Astrocyte (in vitro differentiated cells and primary cell): ENCODE results near the gene ZNRF4. TPM values are rescaled to one million over a fixed set of nuclear protein-coding genes. Genes with fewer than 3 reads are reported as not detected.

ENCODE experiments used
- DNase-seq: peaks from one replicate; pipeline ENCODE4 v3.0.0-alpha.2; 2010; ENCODE audit warnings: low read depth
- FAIRE-seq: peaks from 2 replicates; lab custom pipeline; 2011; peaks lifted over from hg19 to GRCh38; lab: Jason Lieb, UNC
- H2AFZ ChIP-seq: 2 replicates; pipeline ENCODE4 v1.6.0; 2012; ENCODE audit warnings: low read depth, low read length, inconsistent platforms
- H3K27ac ChIP-seq: 2 replicates; pipeline ENCODE4 v1.5.1; 2011; ENCODE audit warnings: low read depth, low read length, inconsistent platforms
- H3K27me3 ChIP-seq: 2 replicates; pipeline ENCODE4 v1.6.0; 2011; ENCODE audit warnings: low read length, inconsistent platforms; ENCODE audit not compliant: insufficient read depth
- H3K36me3 ChIP-seq: 2 replicates; pipeline ENCODE4 v1.5.1; 2011; ENCODE audit warnings: low read length, inconsistent platforms; ENCODE audit not compliant: insufficient read depth
- H3K4me1 ChIP-seq: 2 replicates; pipeline ENCODE4 v1.5.1; 2011; ENCODE audit warnings: low read length, inconsistent platforms; ENCODE audit not compliant: insufficient read depth
- H3K4me2 ChIP-seq: 2 replicates; pipeline ENCODE4 v1.6.0; 2012; ENCODE audit warnings: low read length, inconsistent platforms
- H3K4me3 ChIP-seq: 2 replicates; pipeline ENCODE4 v1.5.1; 2011; ENCODE audit warnings: low read depth, mild to moderate bottlenecking, low read length, inconsistent platforms; ENCODE audit not compliant: insufficient read depth
- H3K79me2 ChIP-seq: 2 replicates; pipeline ENCODE4 v1.6.0; 2012; ENCODE audit warnings: mild to moderate bottlenecking, low read length, inconsistent platforms; ENCODE audit not compliant: insufficient read depth
- H3K9ac ChIP-seq: 2 replicates; pipeline ENCODE4 v1.6.0; 2012; ENCODE audit warnings: mild to moderate bottlenecking, low read length, inconsistent platforms
- H3K9me3 ChIP-seq: 2 replicates; pipeline ENCODE4 v1.5.1; 2012; ENCODE audit warnings: low read depth, mild to moderate bottlenecking, low read length, inconsistent platforms; ENCODE audit not compliant: insufficient read depth
- H4K20me1 ChIP-seq: 2 replicates; pipeline ENCODE4 v1.6.0; 2012; ENCODE audit warnings: low read length, inconsistent platforms; ENCODE audit not compliant: insufficient read depth
- H3K27ac Mint-ChIP-seq: one replicate; pipeline ENCODE4 v1.8.0; 2021; ENCODE audit warnings: mild to moderate bottlenecking, mixed read lengths; ENCODE audit not compliant: unreplicated experiment
- H3K27me3 Mint-ChIP-seq: one replicate; pipeline ENCODE4 v1.8.0; 2021; ENCODE audit warnings: low read depth, mixed read lengths; ENCODE audit not compliant: unreplicated experiment
- H3K36me3 Mint-ChIP-seq: one replicate; pipeline ENCODE4 v1.8.0; 2021; ENCODE audit warnings: low read depth, mixed read lengths; ENCODE audit not compliant: unreplicated experiment
- H3K4me1 Mint-ChIP-seq: one replicate; pipeline ENCODE4 v1.8.0; 2021; ENCODE audit warnings: low read depth, mixed read lengths; ENCODE audit not compliant: unreplicated experiment
- H3K4me3 Mint-ChIP-seq: one replicate; pipeline ENCODE4 v1.8.0; 2021; ENCODE audit warnings: mild to moderate bottlenecking, moderate library complexity, mixed read lengths; ENCODE audit not compliant: unreplicated experiment
- H3K9me3 Mint-ChIP-seq: one replicate; pipeline ENCODE4 v1.8.0; 2021; ENCODE audit warnings: mild to moderate bottlenecking, mixed read lengths; ENCODE audit not compliant: unreplicated experiment
- EZH2 ChIP-seq: IDR thresholded peaks from 2 replicates; pipeline ENCODE4 v1.6.1; 2012; ENCODE audit warnings: mild to moderate bottlenecking, low read length, inconsistent platforms; ENCODE audit not compliant: insufficient read depth
- total RNA-seq: library from RNA; stranded (reverse); gene quantifications from 2 replicates; pipeline ENCODE4 v1.2.1, GENCODE V29; 2021
- TF ChIP-seq, protein P1 (sequence below): IDR thresholded peaks from 2 replicates; pipeline ENCODE4 v1.5.1; 2011; ENCODE audit warnings: low read depth, mild to moderate bottlenecking, inconsistent platforms, low read length, moderate library complexity; ENCODE audit not compliant: insufficient read depth

ZNRF4 gene
- total RNA-seq, 1 donor from 2014 or later, result not detected

DNA sequence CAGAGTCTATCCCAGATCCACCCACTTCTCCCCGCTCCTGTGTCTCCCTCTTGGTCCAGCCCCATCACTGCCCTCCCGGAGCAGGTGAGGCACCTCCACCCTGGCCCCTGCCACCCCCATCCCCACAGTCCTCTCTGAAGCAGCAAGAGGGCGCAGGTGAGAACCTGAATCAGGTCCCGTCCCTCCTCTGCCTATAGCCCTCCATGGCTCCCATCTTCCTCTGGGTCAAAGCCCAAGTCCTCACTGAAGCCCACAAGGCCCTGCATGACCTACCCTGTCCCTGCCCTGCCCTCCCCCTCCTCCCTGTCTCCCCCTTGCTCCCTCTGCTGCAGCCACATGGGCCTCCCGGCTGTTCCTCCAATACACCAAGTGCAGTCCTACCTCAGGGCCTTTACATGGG is 10.8 kb upstream of the ZNRF4 start:
- H3K4me2 ChIP-seq, result no peak overlapping the region
- peaks cover 1% of the 10 kb centered on the region for H3K9me3 Mint-ChIP-seq
- no peaks in the 10 kb centered on the region for H3K79me2 ChIP-seq
- H3K4me1 Mint-ChIP-seq, result peaks cover 3% of the 10 kb centered on the region
- no peaks in the 10 kb centered on the region for H3K9me3 ChIP-seq
- H2AFZ ChIP-seq, result no peak overlapping the region
- no peaks in the 10 kb centered on the region for H3K4me1 ChIP-seq
- no peaks in the 10 kb centered on the region for H3K36me3 ChIP-seq
- H3K27ac Mint-ChIP-seq, result no peak overlapping the region
- no peaks in the 10 kb centered on the region for H4K20me1 ChIP-seq
- TF ChIP-seq EZH2, result no peak
- TF ChIP-seq, protein P1, sequence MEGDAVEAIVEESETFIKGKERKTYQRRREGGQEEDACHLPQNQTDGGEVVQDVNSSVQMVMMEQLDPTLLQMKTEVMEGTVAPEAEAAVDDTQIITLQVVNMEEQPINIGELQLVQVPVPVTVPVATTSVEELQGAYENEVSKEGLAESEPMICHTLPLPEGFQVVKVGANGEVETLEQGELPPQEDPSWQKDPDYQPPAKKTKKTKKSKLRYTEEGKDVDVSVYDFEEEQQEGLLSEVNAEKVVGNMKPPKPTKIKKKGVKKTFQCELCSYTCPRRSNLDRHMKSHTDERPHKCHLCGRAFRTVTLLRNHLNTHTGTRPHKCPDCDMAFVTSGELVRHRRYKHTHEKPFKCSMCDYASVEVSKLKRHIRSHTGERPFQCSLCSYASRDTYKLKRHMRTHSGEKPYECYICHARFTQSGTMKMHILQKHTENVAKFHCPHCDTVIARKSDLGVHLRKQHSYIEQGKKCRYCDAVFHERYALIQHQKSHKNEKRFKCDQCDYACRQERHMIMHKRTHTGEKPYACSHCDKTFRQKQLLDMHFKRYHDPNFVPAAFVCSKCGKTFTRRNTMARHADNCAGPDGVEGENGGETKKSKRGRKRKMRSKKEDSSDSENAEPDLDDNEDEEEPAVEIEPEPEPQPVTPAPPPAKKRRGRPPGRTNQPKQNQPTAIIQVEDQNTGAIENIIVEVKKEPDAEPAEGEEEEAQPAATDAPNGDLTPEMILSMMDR, result no peak
- H3K36me3 Mint-ChIP-seq, result no peaks in the 10 kb centered on the region
- no peak overlapping the region for H3K27ac ChIP-seq
- H3K4me3 ChIP-seq, result no peak overlapping the region
- H3K27me3 Mint-ChIP-seq, result peaks cover 17% of the 10 kb centered on the region
- no peak overlapping the region for H3K4me3 Mint-ChIP-seq
- peaks cover 10% of the 10 kb centered on the region for H3K27me3 ChIP-seq
- H3K9ac ChIP-seq, result no peak overlapping the region
- DNase-seq (no peak), FAIRE-seq (no peak)

DNA sequence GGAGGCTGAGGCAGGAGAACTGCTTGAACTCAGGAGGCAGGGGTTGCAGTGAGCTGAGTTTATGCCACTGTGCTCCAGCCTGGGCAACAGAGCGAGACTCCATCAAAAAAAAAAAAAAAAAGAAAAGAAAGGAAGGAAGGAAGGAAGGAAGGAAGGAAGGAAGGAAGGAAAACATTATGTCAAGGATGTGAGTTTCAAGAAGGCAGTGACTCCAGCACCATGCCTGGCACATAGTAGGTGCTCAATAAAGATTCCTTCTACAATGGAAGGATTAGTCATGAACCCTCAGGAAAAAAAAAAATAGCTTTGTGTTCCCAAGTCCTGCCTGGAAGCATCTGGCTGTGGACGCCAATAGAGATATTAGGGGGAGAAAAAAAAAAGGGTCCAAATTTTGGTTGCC is 10.1 kb upstream of the ZNRF4 start:
- FAIRE-seq, result no peak

DNA sequence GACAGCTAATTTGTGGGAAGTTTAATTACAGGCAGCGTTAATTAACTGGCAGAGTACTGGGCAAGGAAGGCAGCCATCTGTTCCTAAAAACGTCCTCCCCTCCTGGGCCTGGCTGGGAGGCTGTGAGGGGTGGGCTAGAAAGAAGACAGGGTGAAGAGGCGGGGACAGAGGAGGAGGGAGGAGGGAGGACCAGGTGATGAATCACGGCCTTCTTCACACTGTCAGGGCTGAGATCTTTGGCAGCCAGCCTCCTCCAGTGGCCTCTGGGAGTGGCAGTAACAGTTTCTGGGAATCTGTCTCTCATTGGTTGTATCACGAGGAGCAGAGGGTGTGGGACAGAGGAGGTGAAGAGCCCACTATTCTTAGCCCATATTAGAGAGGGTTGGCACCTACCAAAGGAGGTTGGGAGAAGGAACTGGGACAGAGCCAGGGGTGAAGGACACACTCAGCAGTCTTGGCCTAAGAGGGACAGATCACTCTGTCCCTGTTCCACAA is 9.6 kb upstream of the ZNRF4 start:
- Histone ChIP-seq H3K9me3 (no peaks in the 10 kb centered on the region), H3K4me3 (no peak overlapping the region), H3K27ac (no peak overlapping the region), H3K4me1 (no peaks in the 10 kb centered on the region), H3K27me3 (peaks cover 12% of the 10 kb centered on the region), H3K36me3 (no peaks in the 10 kb centered on the region), H3K79me2 (no peaks in the 10 kb centered on the region), H3K9ac (no peak overlapping the region), H2AFZ (no peak overlapping the region), H3K4me2 (no peak overlapping the region), H4K20me1 (no peaks in the 10 kb centered on the region)
- Mint-ChIP-seq H3K4me3 (no peak overlapping the region), H3K4me1 (peaks cover 3% of the 10 kb centered on the region), H3K36me3 (no peaks in the 10 kb centered on the region), H3K27me3 (peaks cover 23% of the 10 kb centered on the region), H3K27ac (no peak overlapping the region), H3K9me3 (peaks cover 1% of the 10 kb centered on the region)
- FAIRE-seq, result no peak
- no peak for DNase-seq
- TF ChIP-seq EZH2, result no peak
- TF ChIP-seq, protein P1, result no peak

More for the DNA sequence above, 10.1 kb upstream of the ZNRF4 start:
- H3K4me3 ChIP-seq, result no peak overlapping the region
- Mint-ChIP-seq H3K36me3 (no peaks in the 10 kb centered on the region), H3K9me3 (peaks cover 1% of the 10 kb centered on the region), H3K27ac (no peak overlapping the region), H3K27me3 (peaks cover 18% of the 10 kb centered on the region), H3K4me3 (no peak overlapping the region), H3K4me1 (peaks cover 3% of the 10 kb centered on the region)
- H4K20me1 ChIP-seq, result no peaks in the 10 kb centered on the region
- no peak overlapping the region for H3K27ac ChIP-seq
- no peaks in the 10 kb centered on the region for H3K36me3 ChIP-seq
- H3K79me2 ChIP-seq, result no peaks in the 10 kb centered on the region
- H3K4me1 ChIP-seq, result no peaks in the 10 kb centered on the region
- TF ChIP-seq, protein P1, result no peak
- no peak for TF ChIP-seq EZH2
- H3K4me2 ChIP-seq, result no peak overlapping the region
- H3K9ac ChIP-seq, result no peak overlapping the region
- no peak for DNase-seq
- no peaks in the 10 kb centered on the region for H3K9me3 ChIP-seq
- peaks cover 10% of the 10 kb centered on the region for H3K27me3 ChIP-seq
- H2AFZ ChIP-seq, result no peak overlapping the region
